Nephron (organoid): ENCODE results near the gene NET1.

Experiments used
- H3K27ac Mint-ChIP-seq, 3 experiments: 2 replicates each; pipeline ENCODE4 v1.8.0; 2020; ENCODE audit warnings: mixed read lengths in 3 of 3, mild to moderate bottlenecking in 2 of 3, moderate library complexity in 1 of 3
- H3K27me3 Mint-ChIP-seq: 2 replicates; pipeline ENCODE4 v1.8.0; 2021; ENCODE audit warnings: low read depth, mild to moderate bottlenecking, moderate library complexity, mixed read lengths
- H3K36me3 Mint-ChIP-seq: 2 replicates; pipeline ENCODE4 v1.8.0; 2020; ENCODE audit warnings: low read depth, mixed read lengths
- H3K4me1 Mint-ChIP-seq: 2 replicates; pipeline ENCODE4 v1.8.0; 2020; ENCODE audit warnings: mixed read lengths
- H3K4me3 Mint-ChIP-seq, 3 experiments: 2 replicates each; pipeline ENCODE4 v1.8.0; 2020; ENCODE audit warnings: mild to moderate bottlenecking in 3 of 3, mixed read lengths in 3 of 3, moderate library complexity in 2 of 3
- H3K9me3 Mint-ChIP-seq: 2 replicates; pipeline ENCODE4 v1.8.0; 2020; ENCODE audit warnings: mixed read lengths
- TF ChIP-seq, protein P1 (sequence below), 3 experiments: fragments of 200-600 bp; sonication (generic); IDR thresholded peaks; one replicate each; pipeline ENCODE4 v1.5.0; 2021; ENCODE audit warnings: antibody characterized with exemption in 3 of 3; ENCODE audit not compliant: unreplicated experiment in 3 of 3

NET1 gene

DNA sequence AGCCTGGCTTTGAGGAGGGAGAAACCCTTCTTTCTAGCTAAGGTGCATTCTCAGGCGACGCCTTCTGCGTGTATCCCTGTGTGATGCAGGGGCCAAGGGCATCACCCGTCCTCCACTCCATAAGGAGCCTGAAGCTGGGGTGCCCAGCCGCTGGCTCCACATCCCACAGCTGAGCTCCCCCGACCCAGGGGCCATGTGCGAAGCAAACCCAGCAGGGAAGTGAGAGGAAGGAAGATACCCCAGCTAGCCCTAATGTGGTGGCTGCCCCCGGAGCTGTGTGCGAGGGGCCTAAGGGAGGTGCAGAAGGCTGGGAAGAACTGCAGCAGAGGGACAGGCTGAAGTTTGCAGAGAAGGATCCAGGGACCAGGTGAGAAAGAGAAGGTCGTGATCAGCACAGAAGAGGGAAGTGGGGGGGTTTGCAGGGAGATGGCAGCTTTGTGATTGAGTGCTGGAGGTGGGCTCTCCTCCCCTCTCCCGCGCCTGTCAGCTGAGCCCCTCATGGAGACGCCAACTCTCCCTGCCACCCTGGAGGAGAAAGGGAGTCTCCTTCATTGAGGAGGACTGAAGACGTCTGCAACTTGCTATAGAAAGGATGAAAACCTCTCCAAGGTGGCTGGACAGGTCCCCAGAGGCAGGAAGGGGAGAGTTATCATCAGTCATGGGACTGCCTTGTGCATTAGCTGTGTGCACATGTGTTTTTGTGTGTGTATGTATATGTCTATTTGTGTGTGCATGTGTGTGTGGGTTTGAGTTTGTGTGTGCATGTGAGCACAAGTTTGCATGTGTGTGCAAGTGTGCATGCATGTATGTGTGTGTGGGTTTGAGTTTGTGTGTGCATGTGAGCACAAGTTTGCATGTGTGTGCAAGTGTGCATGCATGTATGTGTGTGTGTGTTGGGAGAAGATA is 90.5 kb downstream of the NET1 start:
- Mint-ChIP-seq H3K27ac (peak overlapping the region in 2 of 3 experiments; percentile 2 to 33), H3K9me3 (no peaks in the 10 kb centered on the region), H3K27me3 (no peaks in the 10 kb centered on the region), H3K36me3 (no peaks in the 10 kb centered on the region), H3K4me1 (peaks cover 10% of the 10 kb centered on the region), H3K4me3 (no peak overlapping the region)
- TF ChIP-seq, protein P1, sequence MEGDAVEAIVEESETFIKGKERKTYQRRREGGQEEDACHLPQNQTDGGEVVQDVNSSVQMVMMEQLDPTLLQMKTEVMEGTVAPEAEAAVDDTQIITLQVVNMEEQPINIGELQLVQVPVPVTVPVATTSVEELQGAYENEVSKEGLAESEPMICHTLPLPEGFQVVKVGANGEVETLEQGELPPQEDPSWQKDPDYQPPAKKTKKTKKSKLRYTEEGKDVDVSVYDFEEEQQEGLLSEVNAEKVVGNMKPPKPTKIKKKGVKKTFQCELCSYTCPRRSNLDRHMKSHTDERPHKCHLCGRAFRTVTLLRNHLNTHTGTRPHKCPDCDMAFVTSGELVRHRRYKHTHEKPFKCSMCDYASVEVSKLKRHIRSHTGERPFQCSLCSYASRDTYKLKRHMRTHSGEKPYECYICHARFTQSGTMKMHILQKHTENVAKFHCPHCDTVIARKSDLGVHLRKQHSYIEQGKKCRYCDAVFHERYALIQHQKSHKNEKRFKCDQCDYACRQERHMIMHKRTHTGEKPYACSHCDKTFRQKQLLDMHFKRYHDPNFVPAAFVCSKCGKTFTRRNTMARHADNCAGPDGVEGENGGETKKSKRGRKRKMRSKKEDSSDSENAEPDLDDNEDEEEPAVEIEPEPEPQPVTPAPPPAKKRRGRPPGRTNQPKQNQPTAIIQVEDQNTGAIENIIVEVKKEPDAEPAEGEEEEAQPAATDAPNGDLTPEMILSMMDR (IDR thresholded peaks at IDR 0.05; ENCODE audit: unreplicated experiment in 3 of 3) = no peak

- Mint-ChIP-seq H3K9me3 (no peaks in the 10 kb centered on the region), H3K4me3 (no peak overlapping the region), H3K27me3 (peaks cover 2% of the 10 kb centered on the region), H3K27ac (peak overlapping the region in 2 of 3 experiments; percentile 33 to 47), H3K4me1 (peaks cover 10% of the 10 kb centered on the region), H3K36me3 (no peaks in the 10 kb centered on the region)
- TF ChIP-seq, protein P1 (IDR thresholded peaks at IDR 0.05; ENCODE audit: unreplicated experiment in 3 of 3) = no peak
Measured at GRCh38 chr10:5503477-5503835, 91.1 kb downstream of the NET1 start.

GRCh38 chr10:5504146-5505072 is 92.1 kb downstream of the NET1 start:
- TF ChIP-seq, protein P1 (IDR thresholded peaks at IDR 0.05; ENCODE audit: unreplicated experiment in 3 of 3) = no peak
- Mint-ChIP-seq H3K4me3 (no peak overlapping the region), H3K4me1 (peaks cover 15% of the 10 kb centered on the region), H3K27ac (no peak overlapping the region), H3K36me3 (no peaks in the 10 kb centered on the region), H3K27me3 (peaks cover 6% of the 10 kb centered on the region), H3K9me3 (no peaks in the 10 kb centered on the region)

- H3K9me3 Mint-ChIP-seq = no peaks in the 10 kb centered on the region
- H3K27me3 Mint-ChIP-seq = peaks cover 6% of the 10 kb centered on the region
- TF ChIP-seq, protein P1 (IDR thresholded peaks at IDR 0.05; ENCODE audit: unreplicated experiment in 3 of 3) = no peak
- no peaks in the 10 kb centered on the region for H3K36me3 Mint-ChIP-seq
- no peak overlapping the region for H3K27ac Mint-ChIP-seq
- no peak overlapping the region for H3K4me3 Mint-ChIP-seq
- H3K4me1 Mint-ChIP-seq = peaks cover 23% of the 10 kb centered on the region
Measured at GRCh38 chr10:5506246-5506645, 93.9 kb downstream of the NET1 start.

DNA sequence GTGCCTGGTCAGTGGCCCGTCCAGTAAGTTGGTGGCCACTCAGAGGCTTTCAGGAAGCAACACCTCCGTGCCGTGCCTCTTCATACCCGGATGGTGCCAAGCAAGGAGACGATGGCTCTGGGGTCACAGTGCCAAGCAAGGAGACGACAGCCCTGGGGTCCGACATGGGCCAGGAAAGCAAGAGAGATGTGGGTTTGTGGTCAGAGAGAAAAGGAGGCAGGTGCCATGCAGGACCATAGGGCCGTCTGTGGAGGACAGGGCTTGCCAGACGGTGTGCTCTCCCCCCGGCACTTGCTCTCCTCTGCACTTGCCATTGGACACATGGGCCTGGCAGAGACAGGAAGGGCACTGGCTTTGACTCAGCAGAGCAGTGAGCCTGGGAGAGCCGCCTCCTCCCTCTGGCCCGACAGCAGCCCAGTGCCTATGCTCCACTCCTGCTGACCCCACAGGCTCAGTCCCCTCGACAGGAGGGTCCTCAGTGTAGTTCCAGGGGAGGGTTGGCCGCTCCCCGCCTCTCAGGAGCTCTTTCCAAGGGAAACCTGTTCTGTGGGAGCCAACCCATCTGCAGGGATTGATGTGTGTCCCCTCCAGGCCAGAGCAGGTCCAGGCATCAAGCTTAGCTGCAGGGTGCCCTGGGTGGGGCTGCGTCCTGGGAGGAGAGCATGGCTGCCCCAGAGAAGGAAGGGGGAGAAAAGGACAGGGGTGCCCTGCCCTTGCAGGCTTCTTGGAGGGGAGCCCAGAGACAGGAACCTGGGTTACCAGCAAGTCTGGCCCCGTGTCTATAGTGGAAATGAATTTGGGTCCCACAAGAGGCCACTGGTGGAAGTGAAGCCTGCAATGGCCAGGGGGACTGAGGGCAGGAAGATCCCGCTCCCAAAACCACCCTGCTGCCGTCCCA is 94.6 kb downstream of the NET1 start:
- H3K27me3 Mint-ChIP-seq = peaks cover 6% of the 10 kb centered on the region
- TF ChIP-seq, protein P1 (IDR thresholded peaks at IDR 0.05; ENCODE audit: unreplicated experiment in 3 of 3) = no peak
- H3K36me3 Mint-ChIP-seq = no peaks in the 10 kb centered on the region
- H3K4me1 Mint-ChIP-seq = peaks cover 23% of the 10 kb centered on the region
- H3K9me3 Mint-ChIP-seq = no peaks in the 10 kb centered on the region
- no peak overlapping the region for H3K27ac Mint-ChIP-seq
- H3K4me3 Mint-ChIP-seq = no peak overlapping the region
